ENCODE results near the gene MEGF11.

The MEGF11 gene

DNA sequence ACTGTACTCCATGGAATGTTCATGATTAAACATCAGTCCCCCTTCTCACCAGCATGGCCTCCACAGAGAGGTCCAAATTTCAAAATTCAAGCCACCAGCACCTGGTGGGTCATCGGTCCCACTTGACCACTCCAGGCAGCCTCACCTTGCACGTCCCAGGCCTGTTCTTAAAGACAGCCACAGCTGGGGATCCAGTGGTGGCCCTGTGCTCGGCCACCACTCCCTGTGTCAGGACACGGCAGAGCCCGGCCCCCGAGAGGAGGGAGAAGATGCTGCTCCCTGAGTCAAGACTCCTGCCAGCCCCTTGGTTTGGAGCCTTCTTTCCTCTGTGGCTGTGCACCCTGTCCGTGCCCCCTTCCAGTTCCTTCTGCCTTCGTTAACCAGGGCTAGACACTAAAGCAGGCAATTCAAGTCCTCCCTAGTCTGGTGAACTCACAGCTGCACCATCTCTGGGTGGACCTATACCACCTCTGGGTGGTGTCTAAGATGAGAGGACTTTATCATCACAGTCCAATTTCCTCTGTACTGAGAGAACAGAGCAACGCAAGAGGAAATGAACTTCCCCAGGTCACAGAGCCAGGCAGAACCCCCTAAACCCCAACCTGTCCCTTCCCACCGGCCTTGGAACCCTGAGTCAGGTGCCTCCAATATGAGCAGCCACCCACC lies 97.1 kb downstream of the MEGF11 start:
- POLR2A ChIA-PET, result interaction anchor here (0.6 kb wide), 1 partner anchor 192 kb away, joined by 5 read pairs; no protein-coding TSS in a partner anchor
- TF ChIP-seq, protein P1, sequence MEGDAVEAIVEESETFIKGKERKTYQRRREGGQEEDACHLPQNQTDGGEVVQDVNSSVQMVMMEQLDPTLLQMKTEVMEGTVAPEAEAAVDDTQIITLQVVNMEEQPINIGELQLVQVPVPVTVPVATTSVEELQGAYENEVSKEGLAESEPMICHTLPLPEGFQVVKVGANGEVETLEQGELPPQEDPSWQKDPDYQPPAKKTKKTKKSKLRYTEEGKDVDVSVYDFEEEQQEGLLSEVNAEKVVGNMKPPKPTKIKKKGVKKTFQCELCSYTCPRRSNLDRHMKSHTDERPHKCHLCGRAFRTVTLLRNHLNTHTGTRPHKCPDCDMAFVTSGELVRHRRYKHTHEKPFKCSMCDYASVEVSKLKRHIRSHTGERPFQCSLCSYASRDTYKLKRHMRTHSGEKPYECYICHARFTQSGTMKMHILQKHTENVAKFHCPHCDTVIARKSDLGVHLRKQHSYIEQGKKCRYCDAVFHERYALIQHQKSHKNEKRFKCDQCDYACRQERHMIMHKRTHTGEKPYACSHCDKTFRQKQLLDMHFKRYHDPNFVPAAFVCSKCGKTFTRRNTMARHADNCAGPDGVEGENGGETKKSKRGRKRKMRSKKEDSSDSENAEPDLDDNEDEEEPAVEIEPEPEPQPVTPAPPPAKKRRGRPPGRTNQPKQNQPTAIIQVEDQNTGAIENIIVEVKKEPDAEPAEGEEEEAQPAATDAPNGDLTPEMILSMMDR (IDR thresholded peaks at IDR 0.05; ENCODE audit: control extremely low read depth, extremely low read depth, low read depth, missing control alignments), result no peak
- CTCF ChIA-PET, result interaction anchor here (1.3 kb wide), 1 partner anchor 20 kb away, joined by 4 read pairs; no protein-coding TSS in a partner anchor
- no peak for DNase-seq (ENCODE audit: extremely low spot score)

DNA sequence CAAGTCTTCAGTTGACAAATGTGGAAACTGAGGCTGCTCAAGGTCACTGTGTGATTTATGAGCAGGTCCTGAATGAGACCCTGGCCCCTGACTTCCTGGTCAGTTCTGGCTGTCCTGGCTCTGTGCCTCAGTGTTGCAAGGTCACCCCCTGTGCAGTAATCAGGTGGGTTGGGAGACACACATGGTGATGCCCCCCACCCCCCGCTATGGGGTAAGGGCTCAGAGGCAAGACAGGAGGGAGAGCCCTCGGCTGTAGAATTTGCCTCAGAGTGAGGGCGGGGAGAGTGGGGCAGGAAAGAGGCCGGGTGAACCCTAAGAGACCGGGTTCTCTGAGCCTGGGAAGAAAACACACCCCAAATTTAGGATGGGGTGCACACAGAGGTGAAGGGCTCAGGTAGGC lies 98.5 kb downstream of the MEGF11 start:
- TF ChIP-seq, protein P1 (IDR thresholded peaks at IDR 0.05; ENCODE audit: control extremely low read depth, extremely low read depth, low read depth, missing control alignments), result no peak
- ChIA-PET CTCF (no interaction called here), POLR2A (no interaction called here)
- no peak for DNase-seq (ENCODE audit: extremely low spot score)

GRCh38 chr15:66154581-66154980 lies 99.0 kb downstream of the MEGF11 start:
- TF ChIP-seq, protein P1 (IDR thresholded peaks at IDR 0.05; ENCODE audit: control extremely low read depth, extremely low read depth, low read depth, missing control alignments), result no peak
- ChIA-PET POLR2A (no interaction called here), CTCF (no interaction called here)
- no peak for DNase-seq (ENCODE audit: extremely low spot score)

DNA sequence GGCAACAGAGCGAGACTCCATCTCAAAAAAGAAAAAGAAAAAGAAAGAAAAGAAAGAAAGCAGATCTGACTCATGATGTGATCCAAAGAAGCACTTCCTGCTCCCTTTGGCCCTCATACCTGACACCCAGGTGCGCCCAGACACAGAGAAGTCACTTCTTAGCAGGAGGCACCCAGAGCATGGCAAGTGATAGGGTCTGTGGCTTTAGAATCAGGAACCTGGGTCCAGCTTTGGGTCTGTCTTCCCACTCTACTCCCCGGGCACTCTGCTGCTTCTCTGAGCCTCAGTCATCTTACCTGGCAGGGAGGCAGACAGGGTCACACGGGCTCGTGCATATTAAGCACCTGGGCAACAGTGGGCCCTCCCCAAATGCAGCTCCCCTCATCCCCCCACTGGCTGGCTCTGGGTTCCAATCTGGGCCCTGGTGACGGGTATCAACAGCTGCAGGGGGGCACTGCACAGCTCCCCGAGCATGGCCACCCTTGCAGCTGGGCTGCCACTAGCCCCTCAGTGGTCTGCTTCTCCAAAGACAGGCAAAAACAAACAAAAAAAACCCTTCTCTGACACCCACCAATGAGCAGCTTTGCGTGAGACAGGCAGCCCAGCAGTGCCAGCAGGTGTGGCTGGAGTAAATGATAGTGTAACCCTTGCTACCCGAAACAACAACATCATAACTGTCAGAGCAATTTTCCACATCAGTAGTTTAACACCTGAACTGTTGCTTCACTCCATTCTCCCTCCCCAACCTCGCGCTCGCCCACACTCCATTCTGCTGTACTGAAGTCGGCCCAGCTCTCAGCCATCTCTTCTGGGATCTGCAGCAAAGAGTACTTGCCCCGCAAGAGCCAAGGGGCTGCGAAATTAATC lies 99.8 kb downstream of the MEGF11 start:
- ChIA-PET POLR2A (interaction anchor here (0.6 kb wide), 2 partner anchors 667 to 1294 kb away, joined by 3 to 7 read pairs; no protein-coding TSS in a partner anchor), CTCF (interaction anchor here (0.8 to 1.1 kb wide), 2 partner anchors 15 to 43 kb away, joined by 3 read pairs; no protein-coding TSS in a partner anchor)
- peak; percentile 84 for DNase-seq (ENCODE audit: extremely low spot score)
- TF ChIP-seq, protein P1 (IDR thresholded peaks at IDR 0.05; ENCODE audit: control extremely low read depth, extremely low read depth, low read depth, missing control alignments), result no peak

DNA sequence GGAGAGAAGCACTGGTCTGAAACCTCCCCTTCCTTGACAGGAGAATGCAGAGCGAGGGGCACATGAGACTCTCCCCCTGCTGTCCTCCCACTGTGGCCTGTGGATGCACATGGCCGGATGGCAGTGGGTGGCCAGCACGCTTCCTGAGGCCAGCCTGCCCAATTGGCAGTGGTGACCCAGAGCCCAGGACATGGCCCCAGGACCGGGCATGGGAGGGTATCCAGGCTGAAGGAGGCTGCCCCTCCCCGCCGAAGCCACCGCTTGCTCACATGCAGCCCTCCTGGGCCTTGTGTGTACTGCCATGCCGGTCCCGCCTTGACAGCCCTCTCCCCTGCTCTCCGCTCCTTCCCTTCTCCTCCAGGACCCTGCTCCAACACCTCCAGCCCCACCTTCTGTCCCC lies 100.9 kb downstream of the MEGF11 start:
- no peak for DNase-seq (ENCODE audit: extremely low spot score)
- TF ChIP-seq, protein P1 (IDR thresholded peaks at IDR 0.05; ENCODE audit: control extremely low read depth, extremely low read depth, low read depth, missing control alignments), result no peak
- POLR2A ChIA-PET, result no interaction called here
- CTCF ChIA-PET, result interaction anchor here (1.1 kb wide), 1 partner anchor 14 kb away, joined by 3 read pairs; no protein-coding TSS in a partner anchor

- no peak for DNase-seq (ENCODE audit: extremely low spot score)
- POLR2A ChIA-PET, result no interaction called here
- TF ChIP-seq, protein P1 (IDR thresholded peaks at IDR 0.05; ENCODE audit: control extremely low read depth, extremely low read depth, low read depth, missing control alignments), result no peak
- CTCF ChIA-PET, result no interaction called here
These were observed 101.7 kb downstream of the MEGF11 start for GRCh38 chr15:66151809-66152208.
